HG03565 (cell line): ENCODE data around the gene RNF207.

Experiments
- ATAC-seq: cut with Tn5 transposase; IDR thresholded peaks from one replicate; pipeline ENCODE4 v1.9.1; 2021; ENCODE audit warnings: mild to moderate bottlenecking, moderate library complexity; ENCODE audit not compliant: unreplicated experiment

The RNF207 gene

GRCh38 chr1:6266641-6267040 lies 60.7 kb downstream of the RNF207 start:
- ATAC-seq: no peak

GRCh38 chr1:6267686-6268322 lies 61.9 kb downstream of the RNF207 start:
- ATAC-seq: no peak

- no peak for ATAC-seq
Measured at GRCh38 chr1:6268415-6268814, 62.5 kb downstream of the RNF207 start.

GRCh38 chr1:6269296-6269695 lies 63.4 kb downstream of the RNF207 start:
- ATAC-seq: no peak

GRCh38 chr1:6269720-6270400 lies 63.9 kb downstream of the RNF207 start:
- ATAC-seq: no peak

- ATAC-seq: no peak
Measured at GRCh38 chr1:6270401-6270800, 64.5 kb downstream of the RNF207 start.
